Type B pancreatic cell (in vitro differentiated cells): Measurements from ENCODE around the gene C2CD4D. TPM values are rescaled to one million over a fixed set of nuclear protein-coding genes. Genes with fewer than 3 reads are reported as not detected.

Experiments used
- DNase-seq: peaks from one replicate; pipeline ENCODE4 v3.0.0; 2021; ENCODE audit warnings: mixed read lengths; ENCODE audit not compliant: unreplicated experiment; ENCODE audit errors: extremely low spot score
- H3K27ac Mint-ChIP-seq: 2 replicates; pipeline ENCODE4 v1.8.0; 2021; ENCODE audit warnings: mild to moderate bottlenecking, mixed read lengths
- H3K27me3 Mint-ChIP-seq: 2 replicates; pipeline ENCODE4 v1.8.0; 2021; ENCODE audit warnings: mixed read lengths
- H3K36me3 Mint-ChIP-seq: 2 replicates; pipeline ENCODE4 v1.8.0; 2021; ENCODE audit warnings: mixed read lengths
- H3K4me1 Mint-ChIP-seq: one replicate; pipeline ENCODE4 v1.8.0; 2021; ENCODE audit warnings: mixed read lengths; ENCODE audit not compliant: unreplicated experiment
- H3K4me3 Mint-ChIP-seq: 2 replicates; pipeline ENCODE4 v1.8.0; 2021; ENCODE audit warnings: mild to moderate bottlenecking, mixed read lengths
- H3K9me3 Mint-ChIP-seq: 2 replicates; pipeline ENCODE4 v1.8.0; 2021; ENCODE audit warnings: mixed read lengths
- CTCF ChIP-seq: fragments of 200-600 bp; sonication (generic); conservative IDR thresholded peaks from 2 replicates; pipeline ENCODE4 v1.5.0; 2021; ENCODE audit warnings: antibody characterized with exemption, mild to moderate bottlenecking
- total RNA-seq: library from RNA; stranded (reverse); gene quantifications from 2 replicates; pipeline ENCODE4 v1.2.1, GENCODE V29; 2021; ENCODE audit warnings: low replicate concordance

Gene C2CD4D
- total RNA-seq, 1 donor from 2014 or later, result 0.43 TPM

- no peak overlapping the region for H3K4me3 Mint-ChIP-seq
- peaks cover 3% of the 10 kb centered on the region for H3K27me3 Mint-ChIP-seq
- H3K27ac Mint-ChIP-seq, result no peak overlapping the region
- no peak for TF ChIP-seq CTCF
- DNase-seq, result no peak
- no peaks in the 10 kb centered on the region for H3K36me3 Mint-ChIP-seq
- H3K9me3 Mint-ChIP-seq, result no peaks in the 10 kb centered on the region
- H3K4me1 Mint-ChIP-seq, result no peaks in the 10 kb centered on the region
Measured at GRCh38 chr1:151867765-151868411, 28.3 kb upstream of the C2CD4D start.

GRCh38 chr1:151867321-151867720, 27.7 kb upstream of the C2CD4D start:
- Mint-ChIP-seq H3K36me3 (no peaks in the 10 kb centered on the region), H3K27me3 (peaks cover 7% of the 10 kb centered on the region), H3K4me1 (no peaks in the 10 kb centered on the region), H3K4me3 (no peak overlapping the region), H3K9me3 (no peaks in the 10 kb centered on the region), H3K27ac (no peak overlapping the region)
- DNase-seq, result no peak
- TF ChIP-seq CTCF, result no peak

- H3K4me3 Mint-ChIP-seq, result no peak overlapping the region
- peaks cover 7% of the 10 kb centered on the region for H3K27me3 Mint-ChIP-seq
- H3K9me3 Mint-ChIP-seq, result no peaks in the 10 kb centered on the region
- H3K4me1 Mint-ChIP-seq, result no peaks in the 10 kb centered on the region
- H3K36me3 Mint-ChIP-seq, result no peaks in the 10 kb centered on the region
- H3K27ac Mint-ChIP-seq, result no peak overlapping the region
- no peak for TF ChIP-seq CTCF
- no peak for DNase-seq
Measured at GRCh38 chr1:151864411-151864810, 24.8 kb upstream of the C2CD4D start.

- Mint-ChIP-seq H3K9me3 (no peaks in the 10 kb centered on the region), H3K36me3 (no peaks in the 10 kb centered on the region), H3K4me1 (no peaks in the 10 kb centered on the region), H3K4me3 (no peak overlapping the region), H3K27ac (no peak overlapping the region), H3K27me3 (peaks cover 7% of the 10 kb centered on the region)
- no peak for TF ChIP-seq CTCF
- no peak for DNase-seq
Measured at GRCh38 chr1:151862604-151863003, 23.0 kb upstream of the C2CD4D start.

- TF ChIP-seq CTCF, result no peak
- Mint-ChIP-seq H3K4me3 (no peak overlapping the region), H3K27ac (no peak overlapping the region)
Measured at GRCh38 chr1:151860504-151861187, 21.0 kb upstream of the C2CD4D start.

More at GRCh38 chr1:151860504-151861187, 21.0 kb upstream of the C2CD4D start:
- no peak for DNase-seq
- no peaks in the 10 kb centered on the region for H3K9me3 Mint-ChIP-seq
- peaks cover 11% of the 10 kb centered on the region for H3K27me3 Mint-ChIP-seq
- no peaks in the 10 kb centered on the region for H3K36me3 Mint-ChIP-seq
- no peaks in the 10 kb centered on the region for H3K4me1 Mint-ChIP-seq
